Measurements from ENCODE around the gene CBR4.

CBR4 gene

DNA sequence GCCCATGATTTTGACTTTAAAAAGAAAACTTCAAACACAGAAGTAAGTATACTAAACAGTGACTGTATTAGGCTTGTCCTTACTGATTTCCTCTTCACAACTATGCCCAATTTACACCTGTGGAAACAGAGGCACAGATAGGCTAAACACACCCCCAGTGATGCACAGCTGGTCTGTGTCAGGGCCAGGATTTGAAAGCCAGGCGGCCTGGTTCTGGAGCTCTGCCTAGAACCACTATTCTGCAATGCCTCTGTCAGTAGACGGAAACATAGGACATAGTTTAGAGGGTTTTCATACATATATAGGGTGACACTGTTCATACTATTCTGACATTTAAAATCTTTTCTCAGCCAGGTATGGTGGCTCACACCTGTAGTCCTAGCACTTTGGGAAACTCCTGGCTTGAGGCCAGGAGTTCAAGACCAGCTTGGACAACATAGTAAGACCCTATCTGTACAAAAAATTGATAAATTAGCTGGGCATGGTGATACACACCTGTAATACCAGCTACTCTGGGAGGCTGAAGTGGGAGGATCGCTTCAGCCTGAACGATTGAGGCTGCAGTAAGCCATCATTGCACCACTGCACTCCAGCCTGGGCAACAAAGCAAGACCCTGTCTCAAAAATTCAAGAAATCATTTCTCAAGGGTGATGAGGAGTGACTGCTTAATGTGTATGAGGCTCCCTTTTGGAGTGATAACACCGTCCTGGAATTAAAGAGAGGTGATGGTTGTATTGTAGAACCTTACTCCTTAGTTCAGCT is 23.0 kb upstream of the CBR4 start:
- DNase-seq: no peak

DNA sequence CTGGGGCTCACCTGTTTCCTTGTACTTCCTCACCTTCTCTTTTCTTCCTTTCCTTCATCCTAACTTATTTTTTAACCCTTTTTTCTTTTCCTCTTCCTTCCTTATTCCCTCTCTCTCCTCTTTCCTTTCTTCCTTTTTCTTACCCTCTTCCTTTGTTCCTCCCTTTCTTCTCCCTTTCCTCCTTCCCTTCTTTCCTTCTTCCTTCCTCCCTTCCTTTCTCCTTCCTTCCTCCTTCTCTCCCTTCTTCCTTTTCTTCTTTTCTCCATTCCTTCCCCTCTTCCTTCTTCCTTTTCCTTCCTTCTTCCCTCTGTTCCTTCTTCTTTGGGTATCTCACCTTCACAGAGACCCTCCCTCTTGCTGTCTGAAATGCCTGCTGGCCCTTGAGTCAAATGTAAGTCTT is 22.1 kb upstream of the CBR4 start:
- DNase-seq: no peak

DNA sequence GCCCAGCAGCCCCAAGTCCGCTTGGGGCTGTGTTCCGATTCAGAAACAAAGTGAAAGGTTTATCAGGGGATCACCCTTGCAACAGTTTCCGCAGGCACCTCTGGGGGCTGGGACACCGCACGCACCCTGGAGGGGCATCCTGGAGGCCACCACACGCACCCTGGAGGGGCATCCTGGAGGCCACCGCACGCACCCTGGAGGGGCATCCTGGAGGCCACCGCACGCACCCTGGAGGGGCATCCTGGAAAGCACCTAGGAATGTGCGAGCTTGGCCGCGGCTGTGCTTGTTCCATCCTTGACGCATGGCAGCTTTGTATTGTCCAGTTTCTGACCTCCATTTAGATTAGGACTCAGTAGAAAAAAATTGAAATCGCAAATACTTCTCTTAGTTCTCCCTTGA is 21.3 kb upstream of the CBR4 start:
- no peak for DNase-seq

DNA sequence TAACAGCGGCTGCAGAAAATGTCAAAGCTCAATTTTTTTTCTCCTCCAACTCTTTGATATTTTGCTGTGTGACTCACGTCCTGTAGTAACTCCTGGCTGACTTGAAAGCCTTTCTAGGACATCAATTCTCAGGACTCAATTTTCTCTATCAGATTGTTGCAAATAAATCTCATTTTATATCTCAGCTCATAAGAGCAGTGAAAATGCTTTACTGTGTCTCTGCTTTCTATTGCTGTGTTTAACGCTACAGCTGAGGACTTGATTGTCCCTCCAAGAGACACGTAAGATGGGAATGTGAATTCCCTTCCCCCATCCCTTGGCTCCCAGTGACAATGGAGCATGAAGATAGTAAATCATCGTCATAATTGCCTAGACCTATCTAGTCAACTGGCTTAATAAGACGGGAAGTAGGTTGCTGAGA is 20.5 kb upstream of the CBR4 start:
- no peak for DNase-seq

DNA sequence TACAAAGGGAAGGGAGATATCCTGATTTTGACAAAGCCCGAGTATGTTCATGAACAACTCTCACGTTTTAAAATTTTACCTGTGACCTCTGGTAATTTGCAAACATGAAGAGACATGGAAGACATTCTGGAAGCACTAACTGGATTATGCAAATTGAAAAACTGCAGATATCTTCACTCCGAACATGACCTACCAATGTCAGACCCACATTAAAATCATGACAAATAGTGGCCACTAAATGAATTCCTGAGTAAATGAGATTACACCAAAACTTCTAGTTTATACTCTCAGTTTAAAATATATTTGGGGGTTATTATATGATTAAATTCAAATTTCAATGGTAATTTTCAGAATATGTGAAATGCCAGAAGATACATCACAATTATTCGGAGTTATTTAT is 19.9 kb upstream of the CBR4 start:
- DNase-seq: no peak

DNA sequence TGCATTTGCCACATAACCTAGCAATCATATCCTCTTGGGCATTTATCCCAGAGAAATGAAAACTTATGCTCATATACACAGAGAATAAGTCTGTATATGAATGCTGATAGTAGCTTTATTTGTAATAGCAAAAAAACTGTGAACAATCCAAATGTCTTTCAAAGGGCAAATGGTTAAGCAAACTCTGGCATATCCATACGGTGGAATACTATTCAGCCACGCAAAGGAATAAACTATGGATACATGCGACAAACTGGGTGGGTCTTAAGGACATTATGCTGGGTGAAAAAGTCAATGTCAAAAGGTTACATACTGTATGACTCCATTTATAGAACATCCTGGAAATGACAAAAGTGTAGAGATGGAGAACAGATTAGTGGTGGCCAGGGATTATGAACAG is 17.6 kb upstream of the CBR4 start:
- no peak for DNase-seq

DNA sequence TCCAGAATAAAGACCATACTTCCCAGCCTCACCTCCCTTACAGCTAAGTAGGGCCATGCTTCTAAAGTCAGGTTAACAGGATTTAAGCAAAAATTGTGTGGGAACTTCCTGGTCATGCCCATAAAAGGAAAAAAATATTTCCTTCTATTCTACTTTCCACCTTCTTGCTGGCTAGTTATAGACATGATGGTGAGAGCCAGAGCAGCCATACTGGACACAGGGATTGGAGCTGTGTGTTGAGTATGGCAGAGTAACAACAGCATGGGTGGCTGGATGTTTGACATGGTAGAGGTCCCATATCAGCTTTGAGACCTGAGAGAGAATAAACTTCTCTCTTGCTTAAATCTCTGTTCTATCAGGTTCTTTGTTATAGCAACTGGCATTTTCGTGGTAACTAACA is 15.1 kb upstream of the CBR4 start:
- no peak for DNase-seq

DNA sequence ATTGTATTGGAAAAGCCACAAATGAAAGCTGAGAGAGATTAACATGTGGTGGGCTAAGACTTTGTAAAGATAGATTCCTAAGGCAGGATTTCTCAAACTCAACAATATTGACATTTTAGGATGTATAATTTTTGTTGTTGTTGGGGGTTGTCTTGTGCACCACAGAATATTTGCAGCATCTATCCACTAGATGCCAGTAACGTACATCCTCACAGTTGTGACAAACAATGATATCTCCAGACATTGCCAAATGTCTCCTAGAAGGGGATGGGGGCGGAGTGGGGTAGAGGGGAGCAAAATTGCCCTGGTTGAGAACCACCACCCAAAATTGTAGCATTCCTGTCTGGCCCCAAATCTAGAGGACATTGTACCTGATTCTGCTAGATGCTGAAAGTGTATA is 14.7 kb upstream of the CBR4 start:
- peak; percentile 7 for DNase-seq

DNA sequence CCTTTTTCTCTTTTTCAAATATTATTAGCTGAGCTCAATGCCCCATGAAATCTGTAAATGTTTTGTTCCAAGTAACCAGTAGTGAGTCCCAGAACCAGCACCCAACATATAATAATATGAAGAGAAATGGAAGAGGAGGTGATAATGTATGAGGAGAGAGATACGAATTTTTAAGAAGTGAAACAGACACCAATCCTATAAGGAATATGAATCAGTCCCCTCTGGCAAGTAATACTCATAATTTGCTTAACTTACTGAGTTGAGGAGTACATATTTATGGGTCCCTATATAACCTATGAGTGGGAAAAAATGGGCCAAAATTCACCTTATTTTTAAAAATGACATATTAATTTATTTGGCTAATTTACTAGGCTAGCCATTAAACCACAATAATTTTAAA is 8.4 kb upstream of the CBR4 start:
- no peak for DNase-seq

DNA sequence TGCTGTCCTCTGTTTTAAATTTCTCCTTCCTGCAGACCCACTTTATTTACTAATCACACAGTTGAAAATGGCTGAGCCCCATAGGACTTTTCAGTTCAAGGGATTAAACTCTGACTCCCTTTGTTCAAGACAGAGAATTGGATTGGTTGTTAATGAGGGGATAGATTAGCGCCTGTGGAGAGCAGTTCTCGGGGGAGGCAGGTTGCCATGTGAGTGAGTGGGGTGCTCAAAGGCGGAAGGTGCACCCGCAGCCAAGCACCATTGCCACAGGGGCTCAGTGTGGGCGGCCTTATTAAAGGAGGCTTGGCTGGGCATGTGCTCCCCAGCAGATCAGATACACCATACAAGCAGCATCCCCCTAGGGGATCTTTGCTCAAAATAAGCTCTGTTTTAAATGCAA is 7.9 kb upstream of the CBR4 start:
- DNase-seq: no peak

DNA sequence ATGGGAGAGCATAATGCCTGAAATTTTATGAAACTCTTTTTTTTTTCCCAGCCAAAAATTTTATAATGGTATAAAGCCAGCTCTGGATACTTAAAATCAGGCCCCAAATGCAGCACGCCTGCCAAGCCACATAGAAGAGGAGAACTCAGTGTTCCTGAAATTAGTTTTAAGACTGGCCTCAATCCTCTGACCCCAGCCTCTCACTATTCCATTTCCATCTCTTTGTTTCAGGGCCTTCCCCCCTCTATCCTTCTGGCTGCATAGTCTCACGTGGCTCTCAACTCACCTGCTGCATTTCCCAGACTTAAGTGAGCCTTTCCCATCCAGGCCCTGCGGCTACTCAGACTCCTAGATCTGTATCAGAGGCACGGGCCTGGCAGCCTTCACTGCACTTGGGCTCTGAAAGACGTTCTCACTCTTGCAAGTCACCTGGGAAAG is 5.2 kb upstream of the CBR4 start:
- DNase-seq: no peak

DNA sequence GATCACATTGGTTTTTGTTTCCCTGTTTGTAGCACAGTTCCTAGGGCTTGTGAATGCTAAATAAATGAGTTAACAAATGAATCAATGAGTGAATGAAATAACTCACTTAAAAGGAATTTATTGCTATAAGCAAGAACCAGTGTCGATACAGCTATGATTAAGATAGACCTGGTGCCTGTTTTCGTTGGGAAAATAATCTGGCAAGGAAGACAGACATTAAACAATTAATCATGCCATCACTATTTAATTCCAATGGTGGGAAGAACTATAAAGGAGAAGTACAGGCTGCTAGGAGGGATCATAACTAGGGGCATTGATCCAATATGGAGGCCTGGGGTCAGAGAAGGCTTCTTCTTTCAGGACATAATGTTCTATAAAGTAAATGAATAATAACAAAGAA is 4.5 kb upstream of the CBR4 start:
- no peak for DNase-seq

DNA sequence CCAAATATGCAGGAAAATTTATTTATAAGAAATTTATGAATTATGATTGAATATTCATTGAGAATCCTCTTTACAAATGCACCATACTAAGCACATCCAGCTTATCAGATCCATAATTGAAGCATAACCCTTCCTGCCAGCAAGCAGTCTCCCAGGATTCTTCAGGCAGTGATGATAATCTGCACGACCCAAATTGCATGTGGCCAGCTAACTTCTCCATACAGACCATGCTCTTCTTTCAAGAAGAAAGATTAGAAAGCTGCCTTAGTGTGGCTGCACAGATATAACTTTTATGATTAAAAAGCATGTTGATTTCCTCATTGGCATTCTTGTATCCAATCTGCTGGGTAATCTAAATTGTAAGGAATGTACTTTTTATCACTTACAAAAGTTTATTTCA is 3.3 kb upstream of the CBR4 start:
- DNase-seq: no peak

DNA sequence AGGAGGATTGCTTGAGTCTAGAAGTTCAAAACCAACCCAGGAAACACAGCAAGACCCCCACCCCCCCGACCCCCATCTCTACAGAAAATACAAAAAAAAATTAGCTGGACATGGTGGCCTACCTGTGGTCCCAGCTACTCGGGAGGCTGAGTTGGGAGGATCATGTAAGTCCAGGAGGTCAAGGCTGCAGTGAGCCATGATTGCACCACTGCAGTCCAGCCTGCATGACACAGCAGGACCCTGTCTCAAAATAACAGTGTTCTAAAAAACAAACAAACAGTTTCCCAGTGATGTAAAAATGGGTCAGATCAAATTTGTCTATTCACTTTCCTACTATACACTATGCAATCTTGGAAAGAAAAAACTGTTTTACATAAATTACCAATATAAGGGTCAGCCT is 2.0 kb upstream of the CBR4 start:
- DNase-seq: no peak

DNA sequence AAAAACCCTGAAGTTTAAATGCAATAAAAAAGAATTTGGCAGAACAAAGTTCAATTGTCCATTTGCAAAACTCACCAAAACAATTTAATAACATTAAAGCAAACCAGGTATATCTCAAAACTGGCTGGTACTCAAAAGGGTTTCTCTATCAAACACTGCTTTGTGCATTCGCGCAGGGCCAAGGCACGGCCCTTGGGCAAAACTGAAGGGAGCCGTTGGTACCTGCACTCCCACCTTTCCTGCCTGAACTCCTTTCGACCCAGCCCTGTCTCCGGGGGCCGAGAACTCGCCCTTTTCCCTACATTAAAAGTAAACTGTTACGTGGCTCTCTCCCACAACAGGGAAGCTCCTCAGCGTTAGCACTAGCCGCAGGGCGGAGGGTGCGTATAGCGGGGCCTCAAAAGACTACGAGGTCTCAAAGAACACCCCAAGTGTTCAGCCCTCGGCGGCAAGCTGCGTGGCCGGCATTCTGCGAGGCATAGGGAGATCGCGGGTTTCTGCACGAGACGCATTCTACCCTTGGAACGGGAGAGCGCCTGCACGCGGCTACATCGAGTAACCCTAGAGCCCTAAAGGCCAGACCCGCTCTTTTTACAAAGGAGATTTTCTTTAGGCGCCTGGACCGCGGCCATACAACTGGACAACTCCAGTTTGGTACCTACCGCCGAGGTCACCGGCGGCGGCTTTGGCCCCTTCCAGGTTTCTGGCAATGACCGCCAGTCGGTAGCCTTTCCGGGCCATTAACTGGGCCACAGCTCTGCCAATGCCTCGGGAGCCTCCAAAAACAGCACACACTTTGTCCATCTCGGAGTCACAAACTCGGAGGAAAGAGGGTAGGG is 550 bp downstream of the CBR4 start:
- no peak for DNase-seq

DNA sequence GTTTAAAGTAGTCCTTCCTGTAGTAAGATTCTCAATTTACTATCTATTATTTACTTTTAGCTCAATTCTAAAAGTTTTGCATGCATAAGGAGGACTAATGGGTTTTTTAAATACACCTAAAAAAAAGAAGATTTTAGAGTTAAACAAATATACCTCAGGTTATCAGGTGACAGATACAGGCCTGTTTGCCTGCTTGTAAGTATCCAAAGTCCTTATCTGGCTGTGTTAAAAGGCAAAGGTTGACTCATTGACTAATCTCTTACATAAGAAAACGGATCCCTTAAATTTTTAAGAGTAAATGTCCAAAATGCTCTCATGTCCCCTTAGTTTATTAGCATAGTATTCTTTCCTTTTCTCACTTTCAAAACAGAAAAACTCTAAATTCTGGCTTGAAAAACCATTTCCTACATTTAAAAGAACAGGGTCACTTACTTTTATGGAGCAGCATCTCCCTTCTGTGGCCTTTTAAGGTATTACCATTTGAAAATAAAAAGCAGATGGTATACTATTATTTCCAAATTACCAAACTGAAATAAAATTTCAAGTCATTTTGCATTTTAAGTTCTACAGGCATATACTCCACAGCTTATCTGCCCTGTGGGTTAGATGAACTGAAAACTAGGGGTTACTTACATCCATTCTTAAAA is 4.5 kb downstream of the CBR4 start:
- DNase-seq: no peak

DNA sequence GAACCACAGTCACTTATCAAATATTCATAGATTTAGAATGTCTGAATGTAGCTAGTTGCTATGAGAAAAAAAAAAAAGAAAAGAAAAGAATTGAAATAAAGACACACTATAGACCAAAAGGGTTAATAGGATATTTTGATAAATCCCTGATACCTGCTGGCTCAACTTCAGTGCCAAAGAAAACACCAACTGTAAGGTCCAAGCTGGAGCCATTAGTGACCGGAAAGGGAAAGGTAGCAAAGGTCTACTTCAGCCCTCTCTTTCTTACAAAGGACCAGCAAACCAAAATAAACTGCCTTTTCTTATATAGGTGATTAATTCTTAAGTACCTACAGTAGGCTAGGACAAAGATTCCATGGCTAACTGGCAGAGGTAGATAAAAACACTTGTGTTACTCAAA is 9.7 kb downstream of the CBR4 start:
- DNase-seq: no peak

DNA sequence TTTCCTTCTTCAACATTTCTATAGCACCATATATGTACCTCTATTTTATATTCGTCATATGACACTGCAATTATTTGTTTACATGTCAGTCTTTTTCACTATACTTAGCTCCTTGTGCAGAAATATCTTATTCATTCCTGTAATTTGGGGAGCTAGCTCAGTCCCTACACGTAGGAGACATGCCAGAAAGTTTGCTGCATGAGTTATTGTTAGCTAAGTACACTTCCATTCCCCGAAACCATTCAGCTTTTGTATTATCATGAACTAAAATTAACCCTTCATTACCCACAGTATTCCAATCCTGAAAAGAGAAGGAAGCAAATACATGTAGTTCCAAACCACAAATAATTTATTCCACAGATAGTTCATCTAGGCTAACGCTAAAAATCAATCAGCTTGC is 10.2 kb downstream of the CBR4 start:
- DNase-seq: no peak

DNA sequence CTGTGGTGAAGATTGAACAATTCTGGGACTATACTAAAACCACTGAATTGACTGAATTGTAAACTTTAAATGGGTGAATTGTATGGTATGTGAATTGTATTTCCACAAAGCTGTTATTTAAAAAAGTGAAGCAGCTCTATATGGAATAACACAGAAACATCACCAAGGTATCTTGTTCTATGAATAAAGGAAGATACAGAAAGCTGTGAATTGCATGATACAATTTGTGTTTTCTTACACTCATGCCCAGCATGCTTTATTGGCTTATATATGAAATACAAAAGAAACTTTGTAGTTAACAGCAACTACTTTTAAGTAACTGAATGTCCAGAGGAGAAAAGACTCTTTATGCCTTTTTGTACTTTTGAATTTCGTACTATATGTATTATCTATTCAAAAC is 11.5 kb downstream of the CBR4 start:
- DNase-seq: no peak

DNA sequence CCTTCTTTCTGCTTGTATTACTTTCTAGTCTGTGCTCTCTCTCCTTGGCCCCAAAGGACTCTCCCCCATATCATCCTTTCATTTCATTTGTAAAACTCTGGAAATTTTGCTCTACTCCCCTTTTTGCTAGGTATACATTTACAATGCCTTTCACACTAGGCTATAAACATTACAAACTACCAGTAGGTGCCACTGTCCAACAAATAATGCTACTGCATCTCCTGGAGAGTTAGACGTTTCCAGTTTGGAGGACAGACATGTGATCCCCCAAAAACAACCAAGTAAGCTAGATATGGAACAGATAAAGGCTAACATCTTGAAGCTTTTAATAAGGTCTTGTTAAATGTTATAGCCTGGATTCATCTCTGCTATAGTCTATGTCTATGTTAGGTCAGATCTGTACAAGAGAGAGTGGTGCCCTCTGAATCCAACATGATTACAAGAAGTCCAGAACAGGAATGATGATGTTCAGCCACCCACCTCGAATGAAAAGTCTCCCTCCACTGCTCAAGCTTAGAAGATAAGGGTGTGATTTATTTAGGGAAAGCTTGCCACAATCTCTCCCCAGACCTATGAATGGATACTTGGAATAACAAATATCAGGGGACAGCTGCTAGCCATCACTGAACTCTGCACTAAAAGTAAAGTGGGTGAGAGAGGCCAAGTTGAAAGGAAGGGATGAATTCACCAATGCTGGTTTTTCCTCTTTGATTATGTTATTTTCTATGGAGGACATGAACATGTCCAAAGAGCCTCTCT is 14.3 kb downstream of the CBR4 start:
- no peak for DNase-seq

DNA sequence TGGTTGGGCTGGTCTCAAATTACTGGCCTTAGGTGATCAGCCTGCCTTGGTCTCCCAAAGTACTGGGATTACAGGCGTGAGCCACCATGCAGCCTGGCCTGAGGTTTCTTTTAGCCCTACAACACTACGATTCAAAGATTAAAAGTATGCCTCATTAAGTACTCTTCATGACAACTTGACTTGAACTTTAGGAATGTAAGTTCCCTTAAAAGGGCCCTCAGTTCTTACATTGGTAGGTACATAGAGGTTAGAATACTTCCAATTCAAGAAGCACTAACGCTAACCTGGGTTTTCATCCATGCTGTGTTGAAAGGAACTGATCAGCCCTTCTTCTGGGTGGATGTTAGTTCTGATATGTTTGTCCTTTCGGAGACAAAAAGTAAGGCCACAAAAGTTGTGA is 15.1 kb downstream of the CBR4 start:
- DNase-seq: no peak

DNA sequence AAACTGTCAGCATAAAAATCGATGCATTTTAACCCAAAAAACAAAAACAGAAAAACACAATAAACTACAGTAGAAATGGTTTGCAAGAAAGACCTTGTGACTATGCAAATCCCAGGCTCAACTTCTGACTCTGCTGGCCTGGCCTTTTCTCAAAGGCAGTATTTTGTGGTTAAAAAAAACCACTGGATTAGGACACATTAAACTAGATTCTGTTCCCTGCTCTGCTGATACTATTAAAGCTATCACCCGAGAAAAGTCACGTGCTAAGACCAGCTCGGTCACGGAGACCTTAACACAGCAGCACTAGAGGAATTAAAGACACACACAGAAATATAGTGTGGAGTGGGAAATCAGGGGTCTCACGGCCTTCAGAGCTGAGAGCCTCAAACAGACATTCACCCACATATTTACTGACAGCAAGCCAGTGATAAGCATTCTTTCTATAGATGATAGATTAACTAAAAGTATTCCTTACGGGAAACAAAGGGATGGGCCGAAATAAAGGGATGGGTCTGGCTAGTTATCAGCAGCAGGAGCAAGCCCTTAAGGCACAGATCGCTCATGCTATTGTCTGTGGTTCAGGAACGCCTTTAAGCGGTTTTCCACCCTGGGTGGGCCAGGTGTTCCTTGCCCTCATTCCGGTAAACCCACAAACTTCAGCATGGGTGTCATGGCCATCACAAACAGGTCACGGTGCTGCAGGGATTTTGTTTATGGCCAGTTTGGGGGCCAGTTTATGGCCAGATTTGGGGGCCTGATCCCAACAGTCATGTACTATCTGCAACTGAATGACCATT is 16.1 kb downstream of the CBR4 start:
- DNase-seq: no peak

All from NCI-H2029 (cell line).